Measurements from ENCODE around the gene SFXN1. TPM values are rescaled to one million over a fixed set of nuclear protein-coding genes. Genes with fewer than 3 reads are reported as not detected.

SFXN1 gene, protein sequence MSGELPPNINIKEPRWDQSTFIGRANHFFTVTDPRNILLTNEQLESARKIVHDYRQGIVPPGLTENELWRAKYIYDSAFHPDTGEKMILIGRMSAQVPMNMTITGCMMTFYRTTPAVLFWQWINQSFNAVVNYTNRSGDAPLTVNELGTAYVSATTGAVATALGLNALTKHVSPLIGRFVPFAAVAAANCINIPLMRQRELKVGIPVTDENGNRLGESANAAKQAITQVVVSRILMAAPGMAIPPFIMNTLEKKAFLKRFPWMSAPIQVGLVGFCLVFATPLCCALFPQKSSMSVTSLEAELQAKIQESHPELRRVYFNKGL
- 10 to 100 TPM in 4 of 6 donors, 1 to 10 TPM in 2; 9.0 to 18.1 (median 12.1) TPM for total RNA-seq
- 1 to 10 TPM; 4.3 to 6.2 TPM for polyA plus RNA-seq

DNA sequence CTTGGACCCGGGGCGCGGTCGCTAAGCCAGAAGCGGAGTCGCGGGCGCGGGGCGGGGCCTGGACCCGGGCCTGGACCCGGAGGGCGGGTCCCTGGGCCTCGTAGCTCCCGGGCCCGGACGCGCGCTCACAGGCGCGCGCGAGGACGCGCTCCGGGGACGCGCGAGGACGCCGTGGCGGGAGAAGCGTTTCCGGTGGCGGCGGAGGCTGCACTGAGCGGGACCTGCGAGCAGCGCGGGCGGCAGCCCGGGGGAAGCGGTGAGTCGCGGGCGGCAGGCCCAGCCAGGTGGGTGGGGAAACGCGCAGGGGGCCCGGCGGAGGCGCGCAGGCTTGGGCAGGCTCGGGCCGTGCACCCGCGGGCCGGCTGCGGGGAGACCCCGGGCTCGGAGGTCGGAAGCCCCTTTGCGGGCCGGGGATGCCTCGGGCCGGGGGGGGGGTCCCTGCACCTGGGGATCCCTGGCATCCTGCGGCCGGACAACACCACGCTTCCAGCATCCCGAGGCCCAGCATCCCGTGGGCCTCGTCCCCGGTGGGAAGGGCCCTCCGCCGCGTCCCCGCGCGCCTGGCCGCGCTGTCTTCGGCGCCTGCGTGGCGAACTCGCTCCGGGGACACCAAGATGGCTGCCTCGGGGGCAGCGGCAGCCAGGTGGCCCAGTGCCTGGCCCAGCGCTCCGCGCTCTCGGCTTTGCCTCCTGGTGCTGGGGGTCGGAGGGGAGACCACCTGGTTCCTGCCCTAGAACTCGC lies at the start of gene SFXN1:
TSS of gene SFXN1 (plus strand) at position 177 of the 741 bp plus-strand sequence. CDS start 13,544 bp downstream, outside the sequence.
- ATAC-seq: peak; percentile 96 to 97 (median 96)
- DNase-seq: peak; percentile 47 to 91 (median 69)
- no peak for FAIRE-seq
- no peaks in the 10 kb centered on the region for H3K36me3 ChIP-seq
- no peaks in the 10 kb centered on the region for H3K27me3 ChIP-seq
- H3K4me1 ChIP-seq: peaks cover 0 to 7% (median 4%) of the 10 kb centered on the region in 3 donors
- TF ChIP-seq, protein P1, sequence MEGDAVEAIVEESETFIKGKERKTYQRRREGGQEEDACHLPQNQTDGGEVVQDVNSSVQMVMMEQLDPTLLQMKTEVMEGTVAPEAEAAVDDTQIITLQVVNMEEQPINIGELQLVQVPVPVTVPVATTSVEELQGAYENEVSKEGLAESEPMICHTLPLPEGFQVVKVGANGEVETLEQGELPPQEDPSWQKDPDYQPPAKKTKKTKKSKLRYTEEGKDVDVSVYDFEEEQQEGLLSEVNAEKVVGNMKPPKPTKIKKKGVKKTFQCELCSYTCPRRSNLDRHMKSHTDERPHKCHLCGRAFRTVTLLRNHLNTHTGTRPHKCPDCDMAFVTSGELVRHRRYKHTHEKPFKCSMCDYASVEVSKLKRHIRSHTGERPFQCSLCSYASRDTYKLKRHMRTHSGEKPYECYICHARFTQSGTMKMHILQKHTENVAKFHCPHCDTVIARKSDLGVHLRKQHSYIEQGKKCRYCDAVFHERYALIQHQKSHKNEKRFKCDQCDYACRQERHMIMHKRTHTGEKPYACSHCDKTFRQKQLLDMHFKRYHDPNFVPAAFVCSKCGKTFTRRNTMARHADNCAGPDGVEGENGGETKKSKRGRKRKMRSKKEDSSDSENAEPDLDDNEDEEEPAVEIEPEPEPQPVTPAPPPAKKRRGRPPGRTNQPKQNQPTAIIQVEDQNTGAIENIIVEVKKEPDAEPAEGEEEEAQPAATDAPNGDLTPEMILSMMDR (IDR thresholded peaks at IDR 0.05): no peak
- peak within 1 kb of the TSS; percentile 25 to 61 (median 50) for H3K27ac ChIP-seq
- WGBS, 2 donors: 0 to 1% methylated on average over 60 to 94 of the region's 94 CpGs
- H3K4me3 ChIP-seq: peak within 1 kb of the TSS; percentile 85 to 98 (median 90)
- intact Hi-C loops (cut with DNase I): no loop called here
- H3K9me3 ChIP-seq: no peaks in the 10 kb centered on the region

DNA sequence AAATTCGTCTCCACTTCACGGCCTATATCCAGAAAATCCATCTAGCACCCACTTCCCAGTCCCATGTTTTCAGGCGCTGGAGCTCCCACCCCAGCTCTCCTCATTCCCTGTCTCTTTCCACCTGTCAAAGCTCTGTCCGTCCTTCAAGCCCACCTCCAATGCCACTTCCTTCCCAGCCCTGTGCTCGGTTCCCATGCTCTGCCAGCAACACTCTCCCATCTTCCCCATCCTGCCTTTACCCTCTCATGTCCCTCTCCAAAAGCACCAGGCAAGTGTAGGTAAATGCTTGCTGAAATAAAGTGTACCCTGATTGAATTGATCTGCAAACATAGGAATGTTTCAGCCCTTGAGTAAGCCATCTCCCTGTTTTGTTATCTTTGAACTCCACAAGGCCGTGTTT lies 43.6 kb upstream of the SFXN1 start:
- intact Hi-C loops (cut with DNase I): no loop called here

DNA sequence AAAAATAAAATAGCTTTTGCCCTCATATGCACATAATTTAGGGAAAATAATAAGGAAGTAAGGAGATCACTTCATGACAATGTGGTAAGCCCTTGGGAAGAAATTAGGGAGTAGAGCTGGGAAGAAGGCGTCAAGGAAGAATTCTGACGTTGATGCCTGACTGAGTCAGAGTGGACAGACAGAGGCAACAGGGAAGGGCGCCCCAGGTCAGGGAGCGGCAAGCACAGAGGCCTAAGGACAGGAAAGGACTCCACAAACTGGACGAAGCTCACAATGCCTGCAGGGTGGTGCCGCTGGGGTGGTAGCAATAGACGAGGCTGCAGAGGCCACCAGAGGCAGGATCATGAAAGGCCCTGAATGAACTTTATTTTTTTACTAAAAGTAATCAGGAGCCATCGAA lies 42.0 kb upstream of the SFXN1 start:
- intact Hi-C loops (cut with DNase I): no loop called here
- WGBS, 2 donors: 76 to 79% methylated on average over 8 of the region's 8 CpGs
- Histone ChIP-seq H3K9me3 (no peaks in the 10 kb centered on the region), H3K27ac (no peak overlapping the region), H3K4me3 (no peak overlapping the region), H3K27me3 (no peaks in the 10 kb centered on the region), H3K4me1 (no peaks in the 10 kb centered on the region), H3K36me3 (no peaks in the 10 kb centered on the region)
- FAIRE-seq: no peak
- ATAC-seq: no peak
- no peak for DNase-seq
- TF ChIP-seq, protein P1 (IDR thresholded peaks at IDR 0.05): no peak

More for the DNA sequence above, 43.6 kb upstream of the SFXN1 start:
- Histone ChIP-seq H3K9me3 (no peaks in the 10 kb centered on the region), H3K4me3 (no peak overlapping the region), H3K36me3 (no peaks in the 10 kb centered on the region), H3K27me3 (no peaks in the 10 kb centered on the region), H3K27ac (no peak overlapping the region), H3K4me1 (no peaks in the 10 kb centered on the region)
- FAIRE-seq (no peak), ATAC-seq (no peak), DNase-seq (no peak)
- WGBS, 2 donors: 70% methylated on average over 6 of the region's 6 CpGs
- TF ChIP-seq, protein P1 (IDR thresholded peaks at IDR 0.05): no peak

DNA sequence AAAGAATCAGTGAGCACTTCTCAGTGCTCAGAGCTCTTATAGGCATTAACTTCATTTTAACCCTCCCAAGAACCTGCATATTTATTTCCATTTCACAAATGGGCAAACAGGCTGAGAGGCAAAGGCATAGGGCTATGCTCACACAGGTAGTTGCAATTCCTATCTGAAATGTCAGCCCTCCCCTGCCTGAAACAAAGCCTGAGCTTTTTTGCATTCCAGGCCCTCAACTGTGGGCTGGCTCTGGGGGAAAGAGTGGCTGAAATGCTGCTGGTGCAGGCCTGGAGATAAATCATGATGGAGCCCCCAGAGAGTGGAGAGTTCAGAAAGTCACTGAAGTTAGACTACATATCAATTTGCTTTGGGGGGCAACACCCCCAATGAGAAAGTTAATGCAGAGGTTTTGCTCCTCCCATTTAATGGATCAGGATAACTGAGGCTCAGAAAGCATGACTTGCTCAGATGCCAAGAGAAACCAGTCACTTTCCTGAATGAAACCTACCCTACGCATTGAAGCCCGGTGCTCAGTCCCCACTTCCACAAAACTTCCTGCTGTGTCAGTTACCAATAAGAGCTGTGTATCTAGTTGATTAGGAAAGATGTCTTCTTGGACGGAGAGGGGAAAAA lies 40.0 kb upstream of the SFXN1 start:
- TF ChIP-seq, protein P1 (IDR thresholded peaks at IDR 0.05): no peak
- FAIRE-seq: no peak
- no peak for ATAC-seq
- peaks cover 0 to under 1% (median 0%) of the 10 kb centered on the region in 4 donors for H3K27me3 ChIP-seq
- no peaks in the 10 kb centered on the region for H3K4me1 ChIP-seq
- no peaks in the 10 kb centered on the region for H3K9me3 ChIP-seq
- H3K36me3 ChIP-seq: no peaks in the 10 kb centered on the region
- H3K27ac ChIP-seq: no peak overlapping the region
- intact Hi-C loops (cut with DNase I): no loop called here
- WGBS, 2 donors: 80 to 85% methylated on average over 3 of the region's 3 CpGs
- DNase-seq: no peak
- H3K4me3 ChIP-seq: no peak overlapping the region
